DND-41 (cell line): ENCODE results near the gene TSPOAP1.

Experiments
- CTCF ChIP-seq: IDR thresholded peaks from 2 replicates; pipeline ENCODE4 v1.5.1; 2012; ENCODE audit warnings: borderline replicate concordance, low read length, moderate library complexity, mild to moderate bottlenecking; ENCODE audit not compliant: poor library complexity, severe bottlenecking; ENCODE audit errors: extremely low read depth
- EZH2 ChIP-seq: IDR thresholded peaks from 3 replicates; pipeline ENCODE4 v1.6.1; 2012; ENCODE audit warnings: borderline replicate concordance, low read depth, mild to moderate bottlenecking, moderate library complexity, low read length, inconsistent platforms; ENCODE audit not compliant: severe bottlenecking

- TF ChIP-seq EZH2 (no peak), CTCF (no peak)
Observed at GRCh38 chr17:58377661-58378060, 49.1 kb upstream of the TSPOAP1 start.
